ENCODE measurements around the gene SLC38A10. TPM values are rescaled to one million over a fixed set of nuclear protein-coding genes. Genes with fewer than 3 reads are reported as not detected.

SLC38A10 gene
- polyA plus RNA-seq, 1 donor from 2014 or later: 37.4 TPM

GRCh38 chr17:81260641-81261040, 34.5 kb downstream of the SLC38A10 start:
- Histone ChIP-seq H3K79me2 (replicated peaks; ENCODE audit: insufficient read depth, low read length) (no peaks in the 10 kb centered on the region), H2AFZ (ENCODE audit: low read depth, low read length) (no peak overlapping the region), H4K20me1 (ENCODE audit: insufficient read depth) (no peaks in the 10 kb centered on the region), H3K4me2 (ENCODE audit: low read length) (no peak overlapping the region), H3F3A (ENCODE audit: insufficient read depth, low read length, poor library complexity, severe bottlenecking) (no peaks in the 10 kb centered on the region), H3K4me3 (ENCODE audit: low read length) (no peak overlapping the region), H3K27me3 (ENCODE audit: insufficient read depth, low read depth, low read length) (no peaks in the 10 kb centered on the region), H3K9ac (ENCODE audit: low read length) (no peak overlapping the region), H3K27ac (ENCODE audit: low read length) (no peak overlapping the region), H3K9me2 (ENCODE audit: insufficient read depth, low read length) (no peaks in the 10 kb centered on the region), H3K36me3 (ENCODE audit: insufficient read depth, low read length) (no peaks in the 10 kb centered on the region), H3K9me3 (ENCODE audit: low read length) (no peaks in the 10 kb centered on the region)
- TF ChIP-seq POLR2AphosphoS5 (IDR thresholded peaks at IDR 0.05): no peak
- TF ChIP-seq SMC3 (conservative IDR thresholded peaks at IDR 0.05; ENCODE audit: poor library complexity): no peak
- no peak for TF ChIP-seq TAF1 (IDR thresholded peaks at IDR 0.05; ENCODE audit: low read depth)
- TF ChIP-seq MXI1 (conservative IDR thresholded peaks at IDR 0.05; ENCODE audit: poor library complexity, severe bottlenecking): no peak
- TF ChIP-seq REST (IDR thresholded peaks at IDR 0.05; ENCODE audit: borderline replicate concordance): no peak
- TF ChIP-seq EZH2 (IDR thresholded peaks at IDR 0.05; ENCODE audit: borderline replicate concordance, insufficient read depth, low read length, poor library complexity, severe bottlenecking): no peak
- no peak for TF ChIP-seq EP300 (conservative IDR thresholded peaks at IDR 0.05; ENCODE audit: poor library complexity, severe bottlenecking)

GRCh38 chr17:81260171-81260570, 34.9 kb downstream of the SLC38A10 start:
- Histone ChIP-seq H3K9ac (ENCODE audit: low read length) (no peak overlapping the region), H3K27ac (ENCODE audit: low read length) (no peak overlapping the region), H3K36me3 (ENCODE audit: insufficient read depth, low read length) (no peaks in the 10 kb centered on the region), H3K27me3 (ENCODE audit: insufficient read depth, low read depth, low read length) (no peaks in the 10 kb centered on the region), H4K20me1 (ENCODE audit: insufficient read depth) (no peaks in the 10 kb centered on the region), H3F3A (ENCODE audit: insufficient read depth, low read length, poor library complexity, severe bottlenecking) (no peaks in the 10 kb centered on the region), H3K4me2 (ENCODE audit: low read length) (no peak overlapping the region), H3K79me2 (replicated peaks; ENCODE audit: insufficient read depth, low read length) (no peaks in the 10 kb centered on the region), H2AFZ (ENCODE audit: low read depth, low read length) (no peak overlapping the region), H3K9me2 (ENCODE audit: insufficient read depth, low read length) (no peaks in the 10 kb centered on the region), H3K9me3 (ENCODE audit: low read length) (no peaks in the 10 kb centered on the region), H3K4me3 (ENCODE audit: low read length) (no peak overlapping the region)
- TF ChIP-seq REST (IDR thresholded peaks at IDR 0.05; ENCODE audit: borderline replicate concordance): no peak
- no peak for TF ChIP-seq RAD21 (conservative IDR thresholded peaks at IDR 0.05)
- TF ChIP-seq POLR2AphosphoS5 (IDR thresholded peaks at IDR 0.05): no peak
- TF ChIP-seq EP300 (conservative IDR thresholded peaks at IDR 0.05; ENCODE audit: poor library complexity, severe bottlenecking): no peak
- no peak for TF ChIP-seq TAF1 (IDR thresholded peaks at IDR 0.05; ENCODE audit: low read depth)
- no peak for TF ChIP-seq SMC3 (conservative IDR thresholded peaks at IDR 0.05; ENCODE audit: poor library complexity)
- no peak for TF ChIP-seq MXI1 (conservative IDR thresholded peaks at IDR 0.05; ENCODE audit: poor library complexity, severe bottlenecking)
- TF ChIP-seq EZH2 (IDR thresholded peaks at IDR 0.05; ENCODE audit: borderline replicate concordance, insufficient read depth, low read length, poor library complexity, severe bottlenecking): no peak
- no peak for TF ChIP-seq CTCF (IDR thresholded peaks at IDR 0.05; ENCODE audit: poor library complexity, severe bottlenecking)
